Stimulated activated memory B cell treated with anti-CD40 and anti-IgM and Interleukin-4, amounts not matched to agents 10 μg/mL and 1 μg/mL and 100 μg/mL, for 72 hours (primary cell): ENCODE results near the gene GABARAPL2.
"Not testable (repeated sequence)": the region's sequence is repeated elsewhere in the genome, so short reads cannot be mapped to it uniquely, and the experiment has no call there.

ENCODE experiments used
- ATAC-seq: fragments of 150-1000 bp; cut with Tn5 transposase; 2 replicates; pipeline ENCODE4 v1.10.0; 2021
- H3K27ac Mint-ChIP-seq: one replicate; pipeline ENCODE4 v1.8.0; 2022; ENCODE audit warnings: mild to moderate bottlenecking, mixed read lengths
- H3K27me3 Mint-ChIP-seq: one replicate; pipeline ENCODE4 v1.8.0; 2022; ENCODE audit warnings: mixed read lengths
- H3K36me3 Mint-ChIP-seq: one replicate; pipeline ENCODE4 v1.8.0; 2022; ENCODE audit warnings: mixed read lengths
- H3K4me1 Mint-ChIP-seq: one replicate; pipeline ENCODE4 v1.8.0; 2022; ENCODE audit warnings: mixed read lengths
- H3K4me3 Mint-ChIP-seq: one replicate; pipeline ENCODE4 v1.8.0; 2022; ENCODE audit warnings: mild to moderate bottlenecking, moderate library complexity, mixed read lengths
- H3K9me3 Mint-ChIP-seq: one replicate; pipeline ENCODE4 v1.8.0; 2022; ENCODE audit warnings: mixed read lengths

Gene GABARAPL2, protein sequence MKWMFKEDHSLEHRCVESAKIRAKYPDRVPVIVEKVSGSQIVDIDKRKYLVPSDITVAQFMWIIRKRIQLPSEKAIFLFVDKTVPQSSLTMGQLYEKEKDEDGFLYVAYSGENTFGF

DNA sequence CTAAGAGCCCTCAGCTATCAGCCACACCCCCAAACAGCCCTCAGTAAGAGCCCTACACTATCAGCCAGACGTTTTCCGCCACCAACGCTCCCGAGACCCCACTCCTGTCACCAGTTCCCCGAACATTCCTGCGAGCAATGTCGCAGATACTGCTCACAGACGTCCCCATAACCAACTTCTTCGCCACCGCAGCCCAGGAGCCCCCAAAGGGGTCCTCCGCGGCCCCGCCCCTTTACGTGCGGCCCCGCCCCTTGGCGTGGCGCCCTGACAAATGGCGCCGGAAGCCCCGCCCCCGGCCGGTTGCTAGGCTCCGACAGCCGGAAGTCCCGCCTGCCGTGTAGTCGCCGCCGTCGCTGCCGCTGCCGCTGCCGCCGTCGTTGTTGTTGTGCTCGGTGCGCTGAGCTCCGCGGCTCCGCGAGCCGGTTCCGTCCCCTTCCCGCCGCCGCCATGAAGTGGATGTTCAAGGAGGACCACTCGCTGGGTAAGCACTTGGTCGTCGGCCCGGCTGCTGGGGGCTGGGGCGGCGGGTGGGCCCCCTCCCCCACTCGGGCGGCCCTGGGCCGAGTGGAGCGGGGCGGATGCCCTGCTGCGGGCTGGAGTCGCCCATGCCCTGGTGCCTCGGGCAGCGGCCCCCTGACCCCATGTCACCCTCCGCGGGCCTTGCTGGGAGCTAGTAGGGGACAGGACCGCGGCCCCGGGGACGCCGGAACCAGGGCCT, at the start of gene GABARAPL2:
TSS of gene GABARAPL2 (plus strand) at position 340 of the 718 bp plus-strand sequence. CDS start at position 448, 108 bp downstream.
- H3K4me3 Mint-ChIP-seq: peak within 1 kb of the TSS; percentile 93
- H3K9me3 Mint-ChIP-seq: no peaks in the 10 kb centered on the region
- no peaks in the 10 kb centered on the region for H3K27me3 Mint-ChIP-seq
- peaks cover 20% of the 10 kb centered on the region for H3K36me3 Mint-ChIP-seq
- peak within 1 kb of the TSS; percentile 81 for H3K27ac Mint-ChIP-seq
- peaks cover 38% of the 10 kb centered on the region for H3K4me1 Mint-ChIP-seq
- ATAC-seq: peak; percentile 89

DNA sequence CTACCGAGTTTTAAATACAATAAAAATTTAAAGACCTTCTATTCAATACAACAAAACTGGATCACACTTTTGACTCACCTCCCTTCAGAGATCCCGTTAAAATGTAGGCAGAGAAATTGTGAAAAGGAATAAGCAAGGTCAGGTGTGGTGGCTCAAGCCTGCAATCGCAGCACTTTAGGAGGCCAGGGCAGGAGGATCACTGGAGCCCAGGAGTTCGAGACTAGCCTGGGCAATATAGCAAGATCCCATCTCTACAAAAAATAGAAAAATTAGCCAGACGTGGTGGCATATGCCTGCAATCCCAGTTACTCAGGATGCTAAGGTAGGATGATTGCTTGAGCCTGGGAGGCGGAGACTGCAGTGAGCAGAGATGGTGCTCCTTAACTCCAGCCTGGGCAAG, 47.0 kb upstream of the GABARAPL2 start:
- H3K4me3 Mint-ChIP-seq: no peak overlapping the region
- H3K4me1 Mint-ChIP-seq: peaks cover 13% of the 10 kb centered on the region
- H3K27ac Mint-ChIP-seq: no peak overlapping the region
- no peak for ATAC-seq
- H3K36me3 Mint-ChIP-seq: no peaks in the 10 kb centered on the region
- no peaks in the 10 kb centered on the region for H3K9me3 Mint-ChIP-seq
- H3K27me3 Mint-ChIP-seq: no peaks in the 10 kb centered on the region

DNA sequence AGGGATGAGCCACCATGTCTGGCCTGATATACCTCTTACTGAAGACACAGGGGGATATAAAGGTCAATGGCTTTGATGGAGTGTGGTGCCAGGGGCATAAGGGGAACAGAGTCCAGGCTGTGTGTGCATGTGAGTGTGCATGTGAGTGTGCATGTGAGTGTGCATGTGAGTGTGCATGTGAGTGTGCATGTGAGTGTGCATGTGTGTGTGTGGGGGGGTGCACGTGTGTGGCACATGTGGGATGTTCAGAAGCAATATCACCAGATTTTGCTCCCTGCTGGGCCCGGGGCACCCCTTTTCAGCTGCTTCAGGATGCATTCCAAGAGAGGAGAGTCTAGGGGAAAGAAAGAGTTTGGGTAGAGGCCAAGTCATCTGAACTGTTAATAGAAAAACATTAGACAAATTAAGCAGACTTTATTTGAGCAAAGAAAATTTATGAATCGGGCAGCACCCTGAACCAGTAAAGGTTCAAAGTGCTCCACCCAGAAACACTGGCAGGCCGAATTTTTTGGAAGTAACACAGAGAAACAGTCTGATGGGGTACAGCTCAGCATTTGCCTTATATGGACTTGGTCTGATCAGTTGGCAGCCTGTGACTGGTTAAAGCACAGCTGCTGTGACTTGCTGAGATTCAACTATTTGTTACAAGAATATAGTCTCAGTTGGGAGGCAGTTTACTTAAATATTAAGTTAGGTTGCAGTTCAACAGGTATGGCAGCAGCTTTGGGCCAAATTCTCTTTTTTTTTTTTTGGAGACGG, 40.0 kb upstream of the GABARAPL2 start:
- no peaks in the 10 kb centered on the region for H3K27me3 Mint-ChIP-seq
- no peaks in the 10 kb centered on the region for H3K36me3 Mint-ChIP-seq
- no peak for ATAC-seq
- H3K4me1 Mint-ChIP-seq: no peaks in the 10 kb centered on the region
- H3K9me3 Mint-ChIP-seq: no peaks in the 10 kb centered on the region
- H3K27ac Mint-ChIP-seq: no peak overlapping the region
- H3K4me3 Mint-ChIP-seq: no peak overlapping the region

DNA sequence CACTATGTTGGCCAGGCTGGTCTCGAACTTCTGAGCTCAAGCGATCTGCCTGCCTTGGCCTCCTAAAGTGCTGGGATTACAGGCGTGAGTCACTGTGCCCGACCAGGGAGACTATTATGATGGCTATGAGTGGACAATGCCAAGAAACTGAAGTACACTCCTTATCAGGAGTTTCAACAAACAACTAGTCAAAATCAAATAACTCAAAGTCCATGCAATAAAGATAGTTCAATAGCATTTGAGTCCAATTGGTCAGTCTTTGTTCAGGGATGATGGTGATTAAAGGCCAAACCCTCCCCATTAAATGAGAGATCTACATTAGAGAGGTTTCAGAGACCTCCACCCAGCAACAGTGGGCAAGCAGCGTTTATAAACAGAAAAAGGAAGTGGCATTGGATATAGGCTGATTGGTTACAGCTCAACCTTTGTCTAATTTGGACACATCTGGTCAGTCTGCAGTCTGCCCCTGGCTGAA, 38.3 kb upstream of the GABARAPL2 start:
- no peaks in the 10 kb centered on the region for H3K27me3 Mint-ChIP-seq
- H3K4me3 Mint-ChIP-seq: no peak overlapping the region
- H3K27ac Mint-ChIP-seq: no peak overlapping the region
- H3K36me3 Mint-ChIP-seq: no peaks in the 10 kb centered on the region
- ATAC-seq: no peak
- no peaks in the 10 kb centered on the region for H3K9me3 Mint-ChIP-seq
- no peaks in the 10 kb centered on the region for H3K4me1 Mint-ChIP-seq

DNA sequence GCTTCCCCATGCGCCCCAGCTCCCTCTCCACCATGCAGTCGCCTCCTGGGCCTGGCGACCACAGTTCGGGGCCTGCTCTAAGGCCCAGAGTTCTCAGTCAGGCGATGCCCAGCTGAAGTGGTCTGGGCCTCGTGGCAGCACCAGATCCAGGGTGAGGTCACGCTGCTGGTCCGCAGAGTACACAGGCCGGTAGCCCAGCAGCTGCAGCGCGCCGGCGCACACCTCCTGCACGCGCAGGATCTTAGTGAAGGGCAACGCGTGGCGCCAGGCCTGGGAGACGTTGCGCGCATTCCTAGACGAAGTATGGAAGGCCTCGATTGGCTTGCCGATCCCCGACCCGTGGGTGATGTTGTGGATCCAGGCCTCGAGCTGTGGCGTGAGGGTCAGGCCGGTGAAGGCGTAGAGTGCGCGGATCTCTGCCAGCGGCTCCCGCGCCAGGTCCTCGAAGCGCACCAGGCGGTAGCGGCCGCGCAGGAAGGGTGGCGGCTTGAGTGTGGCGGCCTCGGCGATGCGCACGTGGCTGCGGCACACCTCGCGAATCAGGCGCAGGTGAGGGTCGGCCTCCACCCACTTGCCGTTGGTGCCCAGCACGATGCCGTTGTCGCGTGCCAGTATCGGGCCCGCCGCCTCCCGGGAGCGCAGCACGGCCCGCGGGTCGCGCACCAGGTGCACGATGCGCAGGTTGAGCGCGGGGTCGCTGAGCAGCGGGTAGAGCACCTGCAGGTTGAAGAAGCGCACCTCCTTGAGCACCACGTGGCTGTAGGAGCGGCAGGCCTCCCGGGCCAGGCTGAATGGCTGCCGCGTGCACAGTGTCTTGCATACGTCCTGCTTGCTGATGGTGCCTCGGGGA, 36.9 kb upstream of the GABARAPL2 start:
- Mint-ChIP-seq H3K4me3 (no peak overlapping the region), H3K27me3 (no peaks in the 10 kb centered on the region), H3K27ac (no peak overlapping the region), H3K4me1 (no peaks in the 10 kb centered on the region), H3K36me3 (no peaks in the 10 kb centered on the region), H3K9me3 (no peaks in the 10 kb centered on the region)
- no peak for ATAC-seq

DNA sequence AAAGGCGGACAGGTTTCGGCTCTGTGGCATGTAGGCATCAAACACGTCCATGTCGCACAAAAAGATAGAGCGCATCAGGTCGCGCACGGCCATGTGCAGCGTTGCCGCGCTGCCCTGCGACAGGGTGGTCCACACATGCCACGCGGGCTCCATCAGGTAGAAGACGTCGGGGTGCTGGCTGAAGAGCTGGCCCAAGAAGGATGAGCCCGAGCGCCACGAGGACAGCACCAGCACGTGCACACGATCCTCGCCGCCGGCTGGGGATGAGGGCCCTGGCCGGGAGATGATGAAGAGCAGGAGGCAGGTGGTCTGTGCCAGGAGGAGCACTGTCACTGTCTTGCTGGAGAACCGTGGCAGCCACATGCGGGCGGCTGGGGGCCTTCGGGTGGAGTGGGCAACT, 36.2 kb upstream of the GABARAPL2 start:
- ATAC-seq: no peak
- Mint-ChIP-seq H3K9me3 (no peaks in the 10 kb centered on the region), H3K27me3 (no peaks in the 10 kb centered on the region), H3K27ac (no peak overlapping the region), H3K36me3 (no peaks in the 10 kb centered on the region), H3K4me1 (no peaks in the 10 kb centered on the region), H3K4me3 (no peak overlapping the region)

DNA sequence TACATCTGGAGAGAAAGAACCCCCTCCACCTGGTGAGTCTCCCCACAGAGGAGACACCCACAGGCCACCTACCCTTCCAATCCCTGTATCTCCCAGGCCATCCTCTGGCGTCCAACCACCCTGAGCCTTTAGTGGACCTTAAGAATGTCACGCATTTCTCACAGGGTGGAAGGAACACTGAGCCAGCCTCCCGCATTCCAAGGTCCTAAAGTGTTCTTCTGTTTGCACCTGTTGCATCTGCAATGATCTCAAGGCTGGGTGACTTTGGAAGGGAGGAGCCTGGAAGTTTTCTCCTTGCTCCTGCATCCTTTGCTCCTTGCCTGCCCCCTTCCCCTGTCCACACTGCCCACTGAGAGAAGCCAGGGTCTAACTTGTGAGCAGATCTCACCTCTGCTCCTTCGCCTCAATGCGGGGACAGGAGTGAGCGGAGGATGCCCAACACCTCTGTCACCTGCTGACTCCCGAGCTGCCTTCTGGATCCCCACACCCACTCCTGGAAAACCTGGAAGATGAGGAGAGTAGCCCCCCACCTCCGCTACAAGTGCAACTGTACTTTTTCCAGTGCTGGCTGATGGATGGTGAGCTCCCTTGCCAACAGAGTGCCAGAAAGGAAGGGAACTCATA, 33.9 kb upstream of the GABARAPL2 start:
- no peaks in the 10 kb centered on the region for H3K4me1 Mint-ChIP-seq

DNA sequence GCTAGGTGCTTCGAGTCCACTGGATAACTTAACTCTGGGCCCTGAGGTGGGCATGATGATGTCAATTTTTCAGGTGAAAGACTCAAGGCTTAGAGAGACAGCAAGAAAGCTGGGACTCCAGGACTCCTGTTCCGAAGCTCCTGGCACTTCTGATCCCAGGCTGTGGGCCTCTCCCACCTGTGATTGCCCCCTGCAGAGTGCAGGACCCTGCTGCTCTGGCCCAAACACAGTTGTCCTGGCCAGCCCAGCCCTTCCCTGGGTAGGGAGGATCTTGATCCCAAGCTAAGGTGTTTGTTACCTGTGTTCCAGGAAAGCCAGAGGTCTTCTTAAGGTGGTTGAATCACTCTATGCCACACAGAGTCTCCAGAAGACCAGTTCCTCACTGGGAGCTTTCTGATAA, 33.4 kb upstream of the GABARAPL2 start:
- Mint-ChIP-seq H3K9me3 (no peaks in the 10 kb centered on the region), H3K27me3 (no peaks in the 10 kb centered on the region), H3K36me3 (no peaks in the 10 kb centered on the region), H3K27ac (no peak overlapping the region), H3K4me1 (no peaks in the 10 kb centered on the region), H3K4me3 (no peak overlapping the region)
- ATAC-seq: no peak

More for the DNA sequence above, 33.9 kb upstream of the GABARAPL2 start:
- H3K9me3 Mint-ChIP-seq: no peaks in the 10 kb centered on the region
- no peak overlapping the region for H3K27ac Mint-ChIP-seq
- ATAC-seq: no peak
- no peaks in the 10 kb centered on the region for H3K27me3 Mint-ChIP-seq
- H3K4me3 Mint-ChIP-seq: no peak overlapping the region
- H3K36me3 Mint-ChIP-seq: no peaks in the 10 kb centered on the region

DNA sequence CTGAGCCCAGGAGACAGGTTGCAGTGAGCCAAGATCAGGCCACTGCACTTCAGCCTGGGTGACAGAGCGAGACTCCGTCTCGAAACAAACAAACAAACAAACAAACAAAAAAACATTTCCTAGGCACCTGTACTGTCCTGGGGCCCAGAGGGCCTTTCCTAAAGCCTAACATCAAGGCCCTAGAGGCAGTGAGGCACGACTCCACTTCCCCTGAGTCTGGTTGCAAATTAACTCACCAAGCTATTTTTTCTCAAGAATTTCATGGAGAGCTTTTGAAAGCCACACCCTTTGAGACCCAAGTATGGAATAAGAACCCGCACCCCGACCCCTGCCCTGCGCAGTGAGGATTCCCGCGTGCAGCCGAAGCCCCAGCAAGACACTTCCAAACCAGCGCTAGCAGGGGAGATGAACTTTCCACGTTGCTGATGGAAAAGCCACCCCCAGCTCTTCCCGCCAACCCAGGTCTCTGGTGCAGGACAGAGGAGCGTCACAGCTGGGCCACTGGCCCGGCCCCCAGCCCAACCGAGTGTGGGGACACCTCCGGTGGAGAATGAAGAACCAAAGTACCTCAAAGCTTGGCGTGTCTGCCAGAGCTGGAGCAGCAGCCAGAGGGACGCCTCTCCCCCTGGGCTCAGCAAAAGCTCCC, 31.5 kb upstream of the GABARAPL2 start:
- no peak for ATAC-seq
- Mint-ChIP-seq H3K36me3 (no peaks in the 10 kb centered on the region), H3K27me3 (no peaks in the 10 kb centered on the region), H3K4me3 (no peak overlapping the region), H3K27ac (no peak overlapping the region), H3K4me1 (no peaks in the 10 kb centered on the region), H3K9me3 (no peaks in the 10 kb centered on the region)

DNA sequence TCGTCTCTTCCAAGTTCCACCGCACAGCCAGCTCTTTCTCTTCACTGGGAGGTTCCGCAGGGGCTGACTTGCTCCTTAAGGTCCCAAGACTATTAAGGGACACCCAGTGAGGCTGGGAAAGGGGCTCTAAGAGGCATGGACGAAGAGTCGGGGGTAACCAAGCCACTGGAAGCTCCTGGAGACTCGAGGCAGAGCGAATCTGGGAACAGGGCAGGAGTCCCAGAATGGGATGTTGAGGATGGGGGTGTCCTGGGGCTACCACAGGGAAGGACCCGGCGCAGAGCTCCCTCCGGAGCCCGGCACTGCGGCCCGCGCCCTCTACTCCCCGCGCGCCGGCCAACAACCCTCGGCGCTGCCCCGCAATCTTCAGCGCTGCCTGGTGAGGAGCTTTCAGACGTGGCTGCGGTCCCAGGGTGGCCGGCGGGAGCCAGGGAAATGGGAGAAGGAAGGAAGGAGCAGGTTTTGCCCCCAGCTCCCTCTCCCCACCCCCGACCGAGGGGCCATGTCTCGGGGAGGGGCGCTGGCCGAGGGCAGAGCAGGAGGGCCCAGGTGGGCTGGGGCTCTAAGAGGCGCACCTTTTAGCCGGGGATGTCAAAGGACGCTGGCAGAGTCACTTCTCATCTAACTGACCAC, 30.9 kb upstream of the GABARAPL2 start:
- Mint-ChIP-seq H3K9me3 (no peaks in the 10 kb centered on the region), H3K4me1 (no peaks in the 10 kb centered on the region), H3K36me3 (no peaks in the 10 kb centered on the region), H3K27ac (no peak overlapping the region), H3K4me3 (no peak overlapping the region), H3K27me3 (no peaks in the 10 kb centered on the region)
- ATAC-seq: peak; percentile 31

DNA sequence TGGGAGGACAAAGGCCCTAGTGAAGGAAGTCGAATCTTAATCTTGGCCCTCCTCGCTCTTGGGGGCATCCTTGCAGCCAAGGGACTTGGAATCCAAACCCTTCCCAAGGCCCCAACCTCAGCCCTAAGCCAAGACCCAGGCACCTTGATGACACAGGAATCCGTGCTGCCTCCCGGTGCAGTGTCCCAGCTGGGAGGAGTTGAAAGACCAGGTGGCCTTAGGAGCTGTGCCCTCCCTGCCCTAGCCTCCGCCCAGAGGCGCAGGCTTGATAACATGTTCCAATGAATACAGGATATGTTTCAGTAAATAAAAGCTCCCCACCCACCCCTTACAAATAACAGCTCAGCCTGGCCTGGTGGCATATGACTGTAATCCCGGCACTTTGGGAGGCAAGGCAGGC, 30.3 kb upstream of the GABARAPL2 start, which contains the start of gene CHST5:
TSS of gene CHST5 (minus strand) at position 208 of the 400 bp plus-strand sequence. CDS start 5,724 bp downstream, outside the sequence.
- no peaks in the 10 kb centered on the region for H3K9me3 Mint-ChIP-seq
- H3K4me3 Mint-ChIP-seq: no peak within 1 kb of the TSS
- no peak for ATAC-seq
- no peaks in the 10 kb centered on the region for H3K4me1 Mint-ChIP-seq
- no peak within 1 kb of the TSS for H3K27ac Mint-ChIP-seq
- H3K36me3 Mint-ChIP-seq: no peaks in the 10 kb centered on the region
- H3K27me3 Mint-ChIP-seq: no peaks in the 10 kb centered on the region

DNA sequence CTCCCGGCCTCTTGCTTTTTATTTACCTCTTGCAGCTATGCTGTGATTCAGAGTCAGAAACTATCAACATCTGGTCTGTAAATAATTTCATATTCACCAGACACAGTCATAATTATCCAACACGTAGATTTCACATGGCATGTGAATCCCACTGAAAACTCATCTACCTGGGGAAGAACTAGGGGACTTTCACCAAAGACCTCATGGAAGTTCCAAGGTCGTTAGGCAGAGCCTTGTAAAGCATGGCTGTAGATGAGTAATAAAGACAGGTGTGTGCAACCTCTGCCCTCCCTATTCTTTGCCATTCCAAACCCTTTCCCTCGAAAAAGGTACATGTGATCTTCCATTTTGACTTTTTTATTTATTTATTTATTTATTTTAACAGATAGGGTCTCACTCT, 28.4 kb upstream of the GABARAPL2 start:
- Mint-ChIP-seq H3K27ac (no peak overlapping the region), H3K4me3 (no peak overlapping the region), H3K9me3 (no peaks in the 10 kb centered on the region), H3K4me1 (no peaks in the 10 kb centered on the region), H3K27me3 (no peaks in the 10 kb centered on the region), H3K36me3 (peaks cover 10% of the 10 kb centered on the region)
- no peak for ATAC-seq

DNA sequence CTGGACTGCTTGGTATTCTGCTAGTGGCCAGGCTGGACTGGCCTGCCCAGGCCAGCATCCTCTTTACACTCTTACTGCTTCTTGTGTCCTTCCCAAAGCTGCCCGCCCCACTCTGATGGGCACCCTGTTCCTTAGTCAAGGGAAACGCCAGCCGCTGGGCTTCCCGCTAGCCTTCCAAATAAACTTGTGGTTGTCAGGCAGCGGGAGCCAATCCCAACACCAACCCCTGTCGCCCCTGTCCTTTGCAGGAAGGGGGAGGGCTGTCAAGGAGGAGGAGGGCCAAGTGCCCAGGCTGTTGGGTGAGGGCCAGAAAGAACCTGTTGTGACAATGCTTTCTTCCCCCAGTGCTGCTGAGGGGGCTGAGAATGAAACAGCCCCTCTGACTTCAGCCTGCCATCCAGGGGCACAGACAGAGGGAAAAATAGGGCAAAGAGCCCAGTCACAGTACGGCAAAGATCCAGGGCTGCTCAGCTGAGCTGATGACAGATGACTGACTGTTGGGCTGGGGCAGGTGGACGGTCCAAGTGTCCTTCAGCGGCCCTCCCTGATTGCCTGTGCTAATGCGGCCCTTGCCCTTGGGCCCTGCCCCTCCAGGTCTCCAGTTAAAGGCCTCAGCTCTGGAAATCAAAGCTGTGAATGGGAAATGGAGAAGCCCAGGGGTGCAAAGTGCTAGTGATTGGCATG, 27.2 kb upstream of the GABARAPL2 start:
- not testable (repeated sequence) for H3K27ac Mint-ChIP-seq, H3K27me3 Mint-ChIP-seq, H3K9me3 Mint-ChIP-seq, ATAC-seq, H3K4me1 Mint-ChIP-seq, H3K4me3 Mint-ChIP-seq
- peaks cover 14% of the 10 kb centered on the region for H3K36me3 Mint-ChIP-seq
